K562 (cell line): ENCODE measurements around the gene OTOA. TPM values are rescaled to one million over a fixed set of nuclear protein-coding genes. Genes with fewer than 3 reads are reported as not detected.

ENCODE experiments used
- ATAC-seq: fragments of 200-7000 bp; cut with Tn5 transposase; 3 replicates; pipeline ENCODE4 v1.9.1; 2020; ENCODE audit warnings: moderate library complexity
- BruUV-seq: library from RNA; stranded (reverse); fragments of 400-500 nt; replicated peaks from 2 replicates; lab custom pipeline; 2021; lab: Mats Ljungman, UMichigan
- CTCF ChIA-PET: fragments of 300-600 bp; formaldehyde crosslinking; extraction: SDS; loops from one replicate; lab custom pipeline; 2021; ENCODE audit warnings: low intra/inter-chr PET ratio; lab: Yijun Ruan, JAX
- POLR2A ChIA-PET: fragments of 300-600, 350-650 bp; sonication (Branson Sonifier 250); formaldehyde crosslinking; extraction: SDS; loops from one replicate; lab custom pipeline; 2021; ENCODE audit warnings: antibody characterized with exemption, inconsistent platforms; lab: Yijun Ruan, JAX
- DNase-seq, 4 experiments: peaks; one replicate each; pipeline versions ENCODE4 v3.0.0 to v3.0.0-alpha.2; 2011 to 2018; ENCODE audit warnings: low spot score in 3 of 4, mixed read lengths in 3 of 4; ENCODE audit errors: extremely low read depth in 1 of 4
- FAIRE-seq: peaks from 2 replicates; lab custom pipeline; 2011; peaks lifted over from hg19 to GRCh38; lab: Jason Lieb, UNC
- H2AFZ ChIP-seq: 2 replicates; pipeline ENCODE4 v1.6.0; 2011; ENCODE audit warnings: low read depth, low read length, control low read depth, inconsistent platforms
- H3K27ac ChIP-seq: fragments of 200-600 bp; 3 replicates; pipeline ENCODE4 v1.8.0; 2011; ENCODE audit warnings: low read depth, mild to moderate bottlenecking, control low read depth, inconsistent platforms, low read length, moderate library complexity, mixed read lengths; ENCODE audit errors: extremely low read depth
- H3K27me3 ChIP-seq, 2 experiments: fragments of 300-600 bp in 1 of 2; 2 replicates in 1 of 2; 3 replicates in 1 of 2; pipeline versions ENCODE4 v1.6.0 to v1.8.0; 2011; ENCODE audit warnings: inconsistent platforms in 2 of 2, low read length in 2 of 2, mild to moderate bottlenecking in 1 of 2, mixed read lengths in 1 of 2, moderate library complexity in 1 of 2; ENCODE audit not compliant: control insufficient read depth in 2 of 2, insufficient read depth in 2 of 2
- H3K36me3 ChIP-seq: fragments of 300-600 bp; 3 replicates; pipeline ENCODE4 v1.8.0; 2011; ENCODE audit warnings: mild to moderate bottlenecking, low read length, inconsistent platforms; ENCODE audit not compliant: control insufficient read depth, insufficient read depth
- H3K4me1 ChIP-seq, 2 experiments: fragments of 200-600 bp in 1 of 2; replicated peaks in 1 of 2; 2 replicates in 1 of 2; 3 replicates in 1 of 2; pipeline versions ENCODE4 v1.5.1 to v1.8.0; 2011; ENCODE audit warnings: inconsistent platforms in 2 of 2, low read length in 2 of 2, mild to moderate bottlenecking in 1 of 2, mixed read lengths in 1 of 2, moderate library complexity in 1 of 2; ENCODE audit not compliant: control insufficient read depth in 2 of 2, insufficient read depth in 2 of 2
- H3K4me2 ChIP-seq: 2 replicates; pipeline ENCODE4 v1.6.1; 2011; ENCODE audit warnings: low read length, control low read depth, inconsistent platforms, mixed read lengths; ENCODE audit not compliant: insufficient read depth
- H3K4me3 ChIP-seq: fragments of 200-600 bp; sonication (generic), shearing (Covaris generic); 2 replicates; pipeline ENCODE4 v1.5.1; 2016; ENCODE audit warnings: control low read depth, inconsistent platforms
- H3K79me2 ChIP-seq: fragments of 200-600 bp; 3 replicates; pipeline ENCODE4 v1.8.0; 2011; ENCODE audit warnings: low read length, inconsistent platforms; ENCODE audit not compliant: control insufficient read depth, insufficient read depth
- H3K9ac ChIP-seq, 2 experiments: 2 replicates each; pipeline versions ENCODE4 v1.6.0 to v1.6.1; 2011; ENCODE audit warnings: low read depth in 2 of 2, low read length in 2 of 2, control low read depth in 1 of 2, inconsistent platforms in 1 of 2, mild to moderate bottlenecking in 1 of 2, mixed read lengths in 1 of 2; ENCODE audit not compliant: insufficient read depth in 1 of 2
- H3K9me1 ChIP-seq: one replicate; pipeline ENCODE4 v1.6.0; 2011; ENCODE audit warnings: inconsistent platforms, mild to moderate bottlenecking, low read length, moderate library complexity; ENCODE audit not compliant: control insufficient read depth, insufficient read depth
- H3K9me3 ChIP-seq: replicated peaks from 2 replicates; pipeline ENCODE4 v1.5.1; 2011; ENCODE audit warnings: low read depth, low read length, inconsistent platforms; ENCODE audit not compliant: control insufficient read depth, insufficient read depth
- H4K20me1 ChIP-seq: replicated peaks from 2 replicates; pipeline ENCODE4 v1.6.1; 2011; ENCODE audit warnings: low read length, inconsistent platforms, mixed read lengths; ENCODE audit not compliant: control insufficient read depth, insufficient read depth
- CBFA2T2 ChIP-seq: fragments of 450-650 bp; conservative IDR thresholded peaks from 2 replicates; pipeline ENCODE4 v1.6.1; 2017; ENCODE audit warnings: mild to moderate bottlenecking
- CBFA2T3 ChIP-seq: fragments of 450-650 bp; IDR thresholded peaks from 2 replicates; pipeline ENCODE4 v1.6.1; 2017
- CBX5 ChIP-seq: IDR thresholded peaks from 2 replicates; pipeline ENCODE4 v1.6.1; 2014; ENCODE audit warnings: low read depth, borderline replicate concordance
- CEBPB ChIP-seq: fragments of 450-650 bp; IDR thresholded peaks from 2 replicates; pipeline ENCODE4 v1.6.1; 2016; ENCODE audit warnings: missing genetic modification characterization, missing compliant biosample characterization
- CEBPG ChIP-seq, 3 experiments: fragments of 200-800 bp in 1 of 3; sonication (Bioruptor generic) in 1 of 3; sonication (generic) in 1 of 3; formaldehyde crosslinking in 1 of 3; IDR thresholded peaks in 2 of 3; conservative IDR thresholded peaks in 1 of 3; 2 replicates each; pipeline versions ENCODE4 v1.6.1 to v1.8.0; 2016 to 2022; ENCODE audit warnings: missing compliant biosample characterization in 2 of 3, missing genetic modification characterization in 2 of 3, mild to moderate bottlenecking in 1 of 3, missing genetic modification reagents in 1 of 3
- GATAD2A ChIP-seq: fragments of 450-650 bp; IDR thresholded peaks from 2 replicates; pipeline ENCODE4 v1.6.1; 2017
- KDM1A ChIP-seq, 2 experiments: fragments of 450-650 bp; IDR thresholded peaks; 2 replicates each; pipeline ENCODE4 v1.6.1; 2016; ENCODE audit warnings: mild to moderate bottlenecking in 2 of 2
- MTA2 ChIP-seq: fragments of 450-650 bp; IDR thresholded peaks from 2 replicates; pipeline ENCODE4 v1.6.1; 2016; ENCODE audit warnings: low read depth
- NFATC3 ChIP-seq: fragments of 450-650 bp; IDR thresholded peaks from 2 replicates; pipeline ENCODE4 v1.6.1; 2017; ENCODE audit warnings: mild to moderate bottlenecking
- PKNOX1 ChIP-seq: fragments of 450-650 bp; IDR thresholded peaks from 2 replicates; pipeline ENCODE4 v1.6.1; 2016
- SMARCA4 ChIP-seq: fragments of 450-650 bp; IDR thresholded peaks from 2 replicates; pipeline ENCODE4 v1.6.1; 2016
- TCF3 ChIP-seq: sonication (generic); formaldehyde crosslinking; IDR thresholded peaks from 2 replicates; pipeline ENCODE4 v1.4.0; 2020; ENCODE audit warnings: mild to moderate bottlenecking, missing genetic modification reagents
- ZNF324 ChIP-seq: fragments of 250-450 bp; sonication (Bioruptor Pico); IDR thresholded peaks from 2 replicates; pipeline ENCODE4 v1.4.0; 2020; ENCODE audit warnings: mild to moderate bottlenecking
- WGBS: fragments of 100-300 bp; shearing (Covaris generic); methylation state at CpG from one replicate; pipeline ENCODE4 v1.1.6; 2016; ENCODE audit warnings: low coverage, mixed read lengths; ENCODE audit not compliant: insufficient coverage; ENCODE audit errors: missing lambda C conversion rate; 5-methylcytosine and 5-hydroxymethylcytosine counted together
- in situ Hi-C: fragments of 300-500 bp; cut with MboI; formaldehyde crosslinking; loops from 4 replicates; pipeline ENCODE4 v1.15.0; 2018; ENCODE audit warnings: inconsistent platforms, mixed read lengths
- intact Hi-C: fragments of 100-400 bp; cut with micrococcal nuclease; formaldehyde crosslinking; loops from 2 replicates; pipeline ENCODE4 v1.14.2; 2022
- polyA plus RNA-seq, 8 experiments: library from polyadenylated mRNA; depleted of rRNA in 4 of 8; stranded (reverse) in 5 of 8; unstranded in 3 of 8; fragments of >200 nt; fragmentation: Nextera tagmentation in 2 of 8; fragmentation: Illumina TruSeq in 1 of 8; extraction: Ambion mirVana in 2 of 8; extraction: Trizol in 1 of 8; gene quantifications; 2 replicates each; pipeline versions ENCODE4 v1.2.1 to v1.2.3, GENCODE V29; 2011 to 2014; ENCODE audit warnings: inconsistent platforms in 1 of 8, missing spikeins in 1 of 8
- total RNA-seq, 7 experiments: library from RNA; depleted of rRNA in 6 of 7; stranded (reverse); fragments of >200 nt in 6 of 7; fragmentation: Illumina TruSeq in 2 of 7; extraction: Trizol in 2 of 7; gene quantifications; 2 replicates each; pipeline versions ENCODE4 v1.2.1 to v1.2.3, GENCODE V29; 2011 to 2021; ENCODE audit warnings: low replicate concordance in 1 of 7
- TF ChIP-seq, protein P1 (sequence below): fragments of 450-650 bp; IDR thresholded peaks from one replicate; pipeline ENCODE4 v1.6.1; 2018; ENCODE audit warnings: mild to moderate bottlenecking, moderate library complexity; ENCODE audit not compliant: partially characterized antibody

The OTOA gene
- total and polyA plus RNA-seq, 9 of the 15 experiments (the other 6 are each of a cell fraction or from before 2014, with no cell fraction given), result 0.04 TPM; not detected in 8

DNA sequence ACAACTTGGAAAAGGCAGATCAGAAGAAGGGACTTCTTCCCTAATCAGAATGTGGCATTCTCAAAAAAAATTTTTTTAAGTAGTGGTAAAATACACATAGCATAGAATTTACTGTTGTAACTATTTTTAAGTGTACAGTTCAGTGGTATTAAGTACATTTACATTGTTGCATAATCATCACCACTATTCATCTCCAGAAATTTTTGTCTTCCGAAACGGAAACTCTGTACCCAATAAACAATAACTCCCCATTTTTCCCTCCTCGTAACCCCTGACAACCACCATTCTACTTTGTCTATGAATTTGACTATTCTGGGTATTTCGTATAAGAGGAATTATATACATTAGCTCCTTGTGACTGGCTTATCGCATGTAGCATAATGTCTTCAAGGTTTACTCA is 45.5 kb upstream of the OTOA start:
- 93% methylated on average over 5 of the region's 5 CpGs for WGBS
- peaks cover 3 to 19% of the 10 kb centered on the region in 2 experiments; a peak in 4 of 5 replicates for H3K4me1 ChIP-seq

DNA sequence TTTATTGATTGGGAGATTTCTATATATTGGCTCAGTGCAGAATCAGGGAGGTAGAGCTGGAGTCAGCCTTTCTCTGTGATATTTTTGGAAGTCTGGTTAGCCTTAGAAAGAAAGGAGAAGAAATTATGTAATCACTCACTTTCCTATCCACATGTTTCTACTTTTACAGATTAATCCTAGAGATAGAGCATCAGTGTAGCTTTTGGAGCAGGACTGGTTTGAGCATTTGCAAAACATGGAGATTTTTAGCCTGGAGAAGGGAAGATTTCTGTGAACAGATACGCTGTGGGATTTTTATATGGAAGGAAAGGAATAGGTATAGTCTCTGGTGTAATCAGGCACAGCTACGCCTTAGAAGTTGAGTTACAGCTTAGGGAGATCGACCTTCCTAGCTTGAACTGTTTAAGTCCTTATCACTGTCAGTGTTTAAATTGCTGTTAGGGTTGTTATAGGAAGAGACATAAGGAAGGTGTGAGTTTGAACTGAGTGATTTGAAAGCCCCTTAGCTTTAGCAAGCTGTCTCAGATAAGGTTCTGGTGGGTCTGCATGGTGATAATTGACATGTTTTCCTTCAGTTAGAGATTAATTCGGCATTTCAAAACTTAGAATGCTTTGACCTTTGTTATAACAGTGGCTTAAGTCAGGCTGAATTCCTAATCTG is 43.9 kb upstream of the OTOA start:
- Histone ChIP-seq H3K27me3 (no peaks in the 10 kb centered on the region), H3K27ac (0 out of 3 replicates have a peak overlapping the region, but pooled peaks have one; percentile 23), H3K4me1 (peaks cover 0 to 7% of the 10 kb centered on the region in 2 experiments; a peak in 3 of 5 replicates), H3K9me1 (no peaks in the 10 kb centered on the region)
- intact Hi-C loops, result no loop called here
- in situ Hi-C loops, result no loop called here
- BruUV-seq, result no TSS peak
- no peak for FAIRE-seq
- 39% methylated on average over 4 of the region's 4 CpGs for WGBS
- no peak for ATAC-seq
- CTCF ChIA-PET, result no interaction called here
- TF ChIP-seq KDM1A (IDR thresholded peaks at IDR 0.05), result 0 out of 4 replicates have a peak, but pooled peaks of 1 of the 2 experiments have one; percentile 22
- TF ChIP-seq CBFA2T2, result peak; percentile 43
- TF ChIP-seq, protein P1, sequence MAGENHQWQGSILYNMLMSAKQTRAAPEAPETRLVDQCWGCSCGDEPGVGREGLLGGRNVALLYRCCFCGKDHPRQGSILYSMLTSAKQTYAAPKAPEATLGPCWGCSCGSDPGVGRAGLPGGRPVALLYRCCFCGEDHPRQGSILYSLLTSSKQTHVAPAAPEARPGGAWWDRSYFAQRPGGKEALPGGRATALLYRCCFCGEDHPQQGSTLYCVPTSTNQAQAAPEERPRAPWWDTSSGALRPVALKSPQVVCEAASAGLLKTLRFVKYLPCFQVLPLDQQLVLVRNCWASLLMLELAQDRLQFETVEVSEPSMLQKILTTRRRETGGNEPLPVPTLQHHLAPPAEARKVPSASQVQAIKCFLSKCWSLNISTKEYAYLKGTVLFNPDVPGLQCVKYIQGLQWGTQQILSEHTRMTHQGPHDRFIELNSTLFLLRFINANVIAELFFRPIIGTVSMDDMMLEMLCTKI, result no peak
- peak; percentile 33; the same call in 1 of the 2 replicates for TF ChIP-seq PKNOX1
- peak; percentile 64 for TF ChIP-seq CBFA2T3
- TF ChIP-seq TCF3 (CRISPR knock-in tag), result peak; percentile 34; the same call in 1 of the 2 replicates
- TF ChIP-seq GATAD2A, result no peak
- TF ChIP-seq, all 486 proteins: peak for 5
- Histone ChIP-seq H3K4me3 (no peak overlapping the region), H3K36me3 (peaks cover 40% of the 10 kb centered on the region), H3K9ac (no peak overlapping the region), H4K20me1 (peaks cover 4% of the 10 kb centered on the region; the same call in 1 of the 2 replicates), H3K9me3 (no peaks in the 10 kb centered on the region), H3K79me2 (peaks cover 6% of the 10 kb centered on the region; the same call in 2 of the 3 replicates), H2AFZ (no peak overlapping the region), H3K4me2 (no peak overlapping the region)
- POLR2A ChIA-PET, result interaction anchor here (1.0 to 1.2 kb wide), 3 partner anchors 8 to 57 kb away, joined by 3 to 6 read pairs (median 5); no protein-coding TSS in a partner anchor
- DNase-seq, result no peak

More for the DNA sequence above, 45.5 kb upstream of the OTOA start:
- FAIRE-seq, result no peak
- H4K20me1 ChIP-seq, result peaks cover 11% of the 10 kb centered on the region; the same call in 1 of the 2 replicates
- CTCF ChIA-PET, result no interaction called here
- no peaks in the 10 kb centered on the region for H3K9me3 ChIP-seq
- intact Hi-C loops, result no loop called here
- no peak overlapping the region for H3K4me3 ChIP-seq
- no peak overlapping the region for H3K27ac ChIP-seq
- H2AFZ ChIP-seq, result no peak overlapping the region
- BruUV-seq, result no TSS peak
- no peaks in the 10 kb centered on the region for H3K27me3 ChIP-seq
- no peaks in the 10 kb centered on the region for H3K9me1 ChIP-seq
- no peak for ATAC-seq
- in situ Hi-C loops, result no loop called here
- H3K9ac ChIP-seq, result no peak overlapping the region
- no peak overlapping the region for H3K4me2 ChIP-seq
- no peak for TF ChIP-seq SMARCA4
- no peak for TF ChIP-seq NFATC3
- no peak for TF ChIP-seq MTA2
- TF ChIP-seq CEBPG (CRISPR knock-in tag; IDR thresholded peaks at IDR 0.05), result no peak
- peak; percentile 54 to 59; a peak in 3 of 4 replicates for TF ChIP-seq CEBPG (tag; conservative IDR thresholded peaks at IDR 0.05 in 1 of 2, IDR thresholded peaks at IDR 0.05 in 1 of 2)
- no peak for TF ChIP-seq CBX5
- no peak for TF ChIP-seq ZNF324 (CRISPR knock-in tag)
- peak; percentile 31; the same call in 1 of the 2 replicates for TF ChIP-seq CEBPB
- no peak for DNase-seq
- peaks cover 22% of the 10 kb centered on the region for H3K79me2 ChIP-seq
- H3K36me3 ChIP-seq, result peaks cover 47% of the 10 kb centered on the region
- POLR2A ChIA-PET, result interaction anchor here (0.8 to 1.8 kb wide), 2 partner anchors 14 to 19 kb away, joined by 3 to 6 read pairs; partner anchors contain the start of gene METTL9
